ENCODE results near the gene BPIFB4. TPM values are rescaled to one million over a fixed set of nuclear protein-coding genes. Genes with fewer than 3 reads are reported as not detected.

Gene BPIFB4
- total and polyA plus RNA-seq, 11 donors, result not detected

- H3K9me3 ChIP-seq, result peaks cover 0 to 11% (median under 1%) of the 10 kb centered on the region in 12 donors
- no peaks in the 10 kb centered on the region for H3K36me3 ChIP-seq
- no peak overlapping the region for H3K27ac ChIP-seq
- TF ChIP-seq CTCF (IDR thresholded peaks at IDR 0.05) (no peak), POLR2A (IDR thresholded peaks at IDR 0.05) (no peak)
- DNase-seq, result no peak
- peaks cover 0 to 25% (median 2%) of the 10 kb centered on the region in 9 donors for H3K27me3 ChIP-seq
- H3K4me1 ChIP-seq, result no peaks in the 10 kb centered on the region
- 70 to 94% (median 84%) methylated on average over 4 of the region's 4 CpGs for WGBS, 4 donors
- ATAC-seq, result no peak
- H3K4me3 ChIP-seq, result no peak overlapping the region
- intact Hi-C loops (cut with DNase I), result no loop called here
Observed at GRCh38 chr20:33148040-33148439, 68.6 kb downstream of the BPIFB4 start.

- Histone ChIP-seq H3K4me3 (no peak overlapping the region), H3K27ac (no peak overlapping the region), H3K4me1 (no peaks in the 10 kb centered on the region), H3K36me3 (no peaks in the 10 kb centered on the region), H3K9me3 (no peaks in the 10 kb centered on the region), H3K27me3 (peaks cover 0 to 32% (median 2%) of the 10 kb centered on the region in 9 donors)
- intact Hi-C loops (cut with DNase I), result no loop called here
- TF ChIP-seq CTCF (IDR thresholded peaks at IDR 0.05), result no peak
- TF ChIP-seq POLR2A (IDR thresholded peaks at IDR 0.05), result no peak
- WGBS, 4 donors, result 79 to 88% (median 80%) methylated on average over 6 of the region's 6 CpGs
- no peak for ATAC-seq
- DNase-seq, result no peak
Observed at GRCh38 chr20:33154252-33154651, 74.8 kb downstream of the BPIFB4 start.

GRCh38 chr20:33158637-33159385 lies 79.4 kb downstream of the BPIFB4 start:
- no peak overlapping the region for H3K27ac ChIP-seq
- TF ChIP-seq CTCF (IDR thresholded peaks at IDR 0.05), result no peak
- TF ChIP-seq POLR2A (IDR thresholded peaks at IDR 0.05), result no peak
- intact Hi-C loops (cut with DNase I), result no loop called here
- H3K4me1 ChIP-seq, result no peaks in the 10 kb centered on the region
- H3K4me3 ChIP-seq, result no peak overlapping the region
- H3K27me3 ChIP-seq, result peaks cover 0 to 28% (median 0%) of the 10 kb centered on the region in 9 donors
- ATAC-seq (no peak), DNase-seq (no peak)
- no peaks in the 10 kb centered on the region for H3K9me3 ChIP-seq
- 67 to 79% (median 75%) methylated on average over 9 of the region's 9 CpGs for WGBS, 4 donors
- no peaks in the 10 kb centered on the region for H3K36me3 ChIP-seq

- Histone ChIP-seq H3K4me3 (no peak overlapping the region), H3K36me3 (no peaks in the 10 kb centered on the region), H3K27me3 (peaks cover 0 to 20% (median 0%) of the 10 kb centered on the region in 9 donors), H3K27ac (no peak overlapping the region), H3K4me1 (no peaks in the 10 kb centered on the region), H3K9me3 (no peaks in the 10 kb centered on the region)
- 69 to 78% (median 73%) methylated on average over 2 to 3 of the region's 3 CpGs for WGBS, 4 donors
- DNase-seq, result no peak
- ATAC-seq, result no peak
- intact Hi-C loops (cut with DNase I), result no loop called here
- TF ChIP-seq CTCF (IDR thresholded peaks at IDR 0.05) (no peak), POLR2A (IDR thresholded peaks at IDR 0.05) (no peak)
Observed at GRCh38 chr20:33159713-33160112, 80.3 kb downstream of the BPIFB4 start.

Measured in heart left ventricle (tissue), 16 donors.